HL-60 (cell line): Measurements from ENCODE around the gene IFT22.

Experiments
- DNase-seq, 2 experiments: peaks; one replicate each; pipeline ENCODE4 v3.0.0-alpha.2; 2010 to 2020; ENCODE audit warnings: low read depth in 1 of 2, low spot score in 1 of 2
- H3K27ac ChIP-seq: fragments of 250-450 bp; sonication (Bioruptor Pico); replicated peaks from 2 replicates; pipeline ENCODE4 v1.5.1; 2020; ENCODE audit warnings: mild to moderate bottlenecking, moderate library complexity
- H3K27me3 ChIP-seq: fragments of 250-450 bp; sonication (Bioruptor Pico); 2 replicates; pipeline ENCODE4 v1.5.1; 2021; ENCODE audit warnings: mild to moderate bottlenecking, moderate library complexity; ENCODE audit not compliant: insufficient read depth, poor library complexity, severe bottlenecking
- H3K4me3 ChIP-seq: replicated peaks from 2 replicates; pipeline ENCODE4 v1.5.1; 2011; ENCODE audit warnings: mild to moderate bottlenecking, control low read depth, low read length; ENCODE audit not compliant: insufficient read depth
- GABPA ChIP-seq: IDR thresholded peaks from 2 replicates; pipeline ENCODE4 v1.6.1; 2012; ENCODE audit warnings: low read depth
- POLR2AphosphoS5 ChIP-seq: IDR thresholded peaks from 2 replicates; pipeline ENCODE4 v1.6.1; 2012; ENCODE audit warnings: low read depth
- SPI1 ChIP-seq: IDR thresholded peaks from 2 replicates; pipeline ENCODE4 v1.6.1; 2012; ENCODE audit warnings: low read depth, mild to moderate bottlenecking, borderline replicate concordance
- TF ChIP-seq, protein P1 (sequence below): IDR thresholded peaks from one replicate; pipeline ENCODE4 v1.5.1; 2011; ENCODE audit warnings: low read length, control low read depth, inconsistent platforms; ENCODE audit not compliant: insufficient read depth
- TF ChIP-seq, protein P2 (sequence below): IDR thresholded peaks from 2 replicates; pipeline ENCODE4 v1.6.1; 2012; ENCODE audit warnings: low read depth; ENCODE audit not compliant: insufficient replicate concordance

IFT22 gene

DNA sequence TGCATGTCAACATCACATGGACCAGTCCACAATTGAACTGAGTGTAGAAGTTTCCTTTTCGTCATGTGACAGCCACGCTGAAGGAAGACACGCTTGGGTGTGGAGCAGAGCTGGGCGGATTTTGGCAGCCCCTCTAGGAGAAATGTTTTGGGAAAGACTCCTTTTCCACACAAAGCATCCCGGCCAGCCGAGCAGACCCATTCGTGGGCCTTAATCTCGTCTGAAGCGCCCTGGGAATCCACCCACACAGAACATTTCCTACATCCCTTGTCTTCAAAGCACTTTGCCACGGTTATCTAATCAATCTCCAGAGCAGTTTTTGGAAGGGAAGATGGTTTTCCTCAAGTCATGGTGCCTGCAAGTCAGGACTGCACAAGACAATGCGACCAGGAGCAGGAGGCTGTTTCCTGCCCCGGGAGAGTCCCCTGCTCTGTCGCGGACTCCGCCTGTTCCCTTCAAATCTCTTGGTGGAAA, 8.4 kb upstream of the IFT22 start:
- DNase-seq, result no peak
- TF ChIP-seq SPI1 (no peak), GABPA (no peak), POLR2AphosphoS5 (no peak)

DNA sequence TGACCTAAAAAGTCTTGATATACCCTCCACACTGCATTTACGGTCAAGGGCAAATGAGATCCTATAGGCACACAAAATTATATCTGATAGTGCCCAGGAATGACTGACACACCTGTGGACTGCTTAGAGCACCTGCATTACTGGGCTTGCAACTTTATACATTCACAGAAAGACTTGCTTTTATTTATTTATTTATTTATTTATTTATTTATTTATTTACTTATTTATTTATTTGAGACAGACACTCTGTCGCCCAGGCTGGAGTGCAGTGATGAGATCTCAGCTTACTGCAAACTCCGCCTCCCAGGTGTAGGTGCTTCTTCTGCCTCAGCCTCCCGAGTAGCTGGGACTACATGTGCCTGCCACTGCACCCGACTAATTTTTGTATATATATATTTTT, 6.5 kb upstream of the IFT22 start:
- Histone ChIP-seq H3K27me3 (no peaks in the 10 kb centered on the region), H3K27ac (no peak overlapping the region), H3K4me3 (no peak overlapping the region)
- DNase-seq, result no peak
- TF ChIP-seq POLR2AphosphoS5 (no peak), GABPA (no peak), SPI1 (no peak)
- TF ChIP-seq, protein P1, sequence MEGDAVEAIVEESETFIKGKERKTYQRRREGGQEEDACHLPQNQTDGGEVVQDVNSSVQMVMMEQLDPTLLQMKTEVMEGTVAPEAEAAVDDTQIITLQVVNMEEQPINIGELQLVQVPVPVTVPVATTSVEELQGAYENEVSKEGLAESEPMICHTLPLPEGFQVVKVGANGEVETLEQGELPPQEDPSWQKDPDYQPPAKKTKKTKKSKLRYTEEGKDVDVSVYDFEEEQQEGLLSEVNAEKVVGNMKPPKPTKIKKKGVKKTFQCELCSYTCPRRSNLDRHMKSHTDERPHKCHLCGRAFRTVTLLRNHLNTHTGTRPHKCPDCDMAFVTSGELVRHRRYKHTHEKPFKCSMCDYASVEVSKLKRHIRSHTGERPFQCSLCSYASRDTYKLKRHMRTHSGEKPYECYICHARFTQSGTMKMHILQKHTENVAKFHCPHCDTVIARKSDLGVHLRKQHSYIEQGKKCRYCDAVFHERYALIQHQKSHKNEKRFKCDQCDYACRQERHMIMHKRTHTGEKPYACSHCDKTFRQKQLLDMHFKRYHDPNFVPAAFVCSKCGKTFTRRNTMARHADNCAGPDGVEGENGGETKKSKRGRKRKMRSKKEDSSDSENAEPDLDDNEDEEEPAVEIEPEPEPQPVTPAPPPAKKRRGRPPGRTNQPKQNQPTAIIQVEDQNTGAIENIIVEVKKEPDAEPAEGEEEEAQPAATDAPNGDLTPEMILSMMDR, result no peak
- TF ChIP-seq, protein P2, sequence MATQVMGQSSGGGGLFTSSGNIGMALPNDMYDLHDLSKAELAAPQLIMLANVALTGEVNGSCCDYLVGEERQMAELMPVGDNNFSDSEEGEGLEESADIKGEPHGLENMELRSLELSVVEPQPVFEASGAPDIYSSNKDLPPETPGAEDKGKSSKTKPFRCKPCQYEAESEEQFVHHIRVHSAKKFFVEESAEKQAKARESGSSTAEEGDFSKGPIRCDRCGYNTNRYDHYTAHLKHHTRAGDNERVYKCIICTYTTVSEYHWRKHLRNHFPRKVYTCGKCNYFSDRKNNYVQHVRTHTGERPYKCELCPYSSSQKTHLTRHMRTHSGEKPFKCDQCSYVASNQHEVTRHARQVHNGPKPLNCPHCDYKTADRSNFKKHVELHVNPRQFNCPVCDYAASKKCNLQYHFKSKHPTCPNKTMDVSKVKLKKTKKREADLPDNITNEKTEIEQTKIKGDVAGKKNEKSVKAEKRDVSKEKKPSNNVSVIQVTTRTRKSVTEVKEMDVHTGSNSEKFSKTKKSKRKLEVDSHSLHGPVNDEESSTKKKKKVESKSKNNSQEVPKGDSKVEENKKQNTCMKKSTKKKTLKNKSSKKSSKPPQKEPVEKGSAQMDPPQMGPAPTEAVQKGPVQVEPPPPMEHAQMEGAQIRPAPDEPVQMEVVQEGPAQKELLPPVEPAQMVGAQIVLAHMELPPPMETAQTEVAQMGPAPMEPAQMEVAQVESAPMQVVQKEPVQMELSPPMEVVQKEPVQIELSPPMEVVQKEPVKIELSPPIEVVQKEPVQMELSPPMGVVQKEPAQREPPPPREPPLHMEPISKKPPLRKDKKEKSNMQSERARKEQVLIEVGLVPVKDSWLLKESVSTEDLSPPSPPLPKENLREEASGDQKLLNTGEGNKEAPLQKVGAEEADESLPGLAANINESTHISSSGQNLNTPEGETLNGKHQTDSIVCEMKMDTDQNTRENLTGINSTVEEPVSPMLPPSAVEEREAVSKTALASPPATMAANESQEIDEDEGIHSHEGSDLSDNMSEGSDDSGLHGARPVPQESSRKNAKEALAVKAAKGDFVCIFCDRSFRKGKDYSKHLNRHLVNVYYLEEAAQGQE, result no peak

More for the DNA sequence above, 8.4 kb upstream of the IFT22 start:
- Histone ChIP-seq H3K4me3 (no peak overlapping the region), H3K27me3 (no peaks in the 10 kb centered on the region), H3K27ac (no peak overlapping the region)

DNA sequence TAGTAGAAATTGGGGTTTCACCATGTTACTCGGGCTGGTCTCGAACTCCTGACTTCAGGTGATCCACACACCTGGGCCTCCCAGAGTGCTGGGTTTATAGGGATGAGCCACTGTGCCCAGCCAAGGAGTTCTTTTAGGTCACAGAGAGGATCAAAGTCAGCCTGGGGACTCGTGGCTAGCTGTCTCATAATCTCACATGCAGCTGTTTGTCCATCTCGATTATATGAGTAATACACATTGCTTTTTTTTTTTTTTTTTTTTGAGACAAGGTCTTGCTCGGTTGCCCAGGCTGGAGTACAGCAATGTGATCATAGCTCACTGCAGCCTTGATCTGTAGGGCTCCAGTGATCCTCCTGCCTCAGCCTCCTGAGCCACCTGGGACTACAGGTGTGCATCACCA, 2.2 kb downstream of the IFT22 start:
- no peak for DNase-seq
- TF ChIP-seq, protein P2, result no peak
- TF ChIP-seq SPI1 (no peak), GABPA (no peak), POLR2AphosphoS5 (no peak)
- TF ChIP-seq, protein P1, result no peak
- no peak overlapping the region for H3K4me3 ChIP-seq

DNA sequence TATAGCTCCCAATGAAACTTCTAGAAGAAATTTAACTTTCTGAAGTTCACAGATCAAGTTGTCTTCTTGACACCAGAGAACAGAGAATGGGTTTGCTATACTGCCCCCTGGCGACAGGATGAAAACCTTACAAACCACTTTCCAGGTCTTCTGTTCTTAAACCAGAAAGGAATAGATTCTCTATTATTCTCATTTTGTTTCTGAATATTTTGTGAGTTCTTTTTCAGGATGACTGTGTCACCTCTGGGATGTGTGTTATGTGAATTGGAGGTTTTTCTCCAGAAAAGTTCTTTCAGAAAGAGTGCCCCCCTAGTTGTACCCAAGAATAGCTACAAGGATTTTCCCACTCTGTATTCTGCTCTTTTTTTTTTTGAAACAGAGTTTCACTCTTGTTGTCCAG, 6.3 kb downstream of the IFT22 start:
- Histone ChIP-seq H3K27me3 (no peaks in the 10 kb centered on the region), H3K4me3 (no peak overlapping the region), H3K27ac (no peak overlapping the region)
- DNase-seq, result peak; percentile 18 to 49
- no peak for TF ChIP-seq GABPA
- TF ChIP-seq SPI1, result no peak
- TF ChIP-seq POLR2AphosphoS5, result no peak
- TF ChIP-seq, protein P2, result no peak
- TF ChIP-seq, protein P1, result peak; percentile 52

More for the DNA sequence above, 2.2 kb downstream of the IFT22 start:
- Histone ChIP-seq H3K27ac (no peak overlapping the region), H3K27me3 (no peaks in the 10 kb centered on the region)
